Measurements from ENCODE around the gene B3GALNT2.
"Not testable (repeated sequence)": the region's sequence is repeated elsewhere in the genome, so short reads cannot be mapped to it uniquely, and the experiment has no call there.

B3GALNT2 gene

DNA sequence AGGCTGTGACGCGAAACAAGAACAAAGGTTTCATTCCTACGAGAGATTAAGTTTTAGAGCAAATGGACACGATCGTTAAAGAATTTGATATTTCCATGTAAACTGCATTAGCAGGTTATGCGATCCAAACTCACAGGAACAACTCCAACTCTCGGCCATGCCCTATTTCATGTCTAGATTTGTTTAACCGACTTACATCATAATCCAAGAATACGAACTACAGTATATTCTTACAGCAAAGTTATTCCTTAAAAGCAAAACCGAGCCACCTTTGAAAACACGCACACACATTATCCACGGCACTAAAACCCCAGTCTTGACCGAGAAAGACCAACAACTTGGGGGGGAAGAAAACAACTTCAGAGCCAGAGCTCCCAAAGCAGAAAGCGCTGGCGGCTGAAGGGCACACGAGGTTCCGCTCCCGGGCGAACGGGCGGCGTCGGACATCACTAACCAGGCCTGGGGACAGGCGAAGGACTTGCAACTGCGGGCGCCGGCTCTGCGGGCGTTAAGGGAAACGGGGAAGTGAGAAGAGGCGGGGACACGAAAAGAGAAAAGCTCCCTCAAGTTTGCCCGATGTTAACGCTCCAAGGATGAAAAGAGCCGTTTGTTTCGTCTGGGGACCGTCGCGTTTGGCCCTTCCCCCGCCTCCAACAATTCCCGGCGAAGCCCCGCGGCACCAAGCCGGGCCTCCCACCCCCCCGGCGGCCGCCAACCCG, 690 bp downstream of the B3GALNT2 start:
- DNase-seq (ENCODE audit: low read depth, low spot score), result peak; percentile 77

DNA sequence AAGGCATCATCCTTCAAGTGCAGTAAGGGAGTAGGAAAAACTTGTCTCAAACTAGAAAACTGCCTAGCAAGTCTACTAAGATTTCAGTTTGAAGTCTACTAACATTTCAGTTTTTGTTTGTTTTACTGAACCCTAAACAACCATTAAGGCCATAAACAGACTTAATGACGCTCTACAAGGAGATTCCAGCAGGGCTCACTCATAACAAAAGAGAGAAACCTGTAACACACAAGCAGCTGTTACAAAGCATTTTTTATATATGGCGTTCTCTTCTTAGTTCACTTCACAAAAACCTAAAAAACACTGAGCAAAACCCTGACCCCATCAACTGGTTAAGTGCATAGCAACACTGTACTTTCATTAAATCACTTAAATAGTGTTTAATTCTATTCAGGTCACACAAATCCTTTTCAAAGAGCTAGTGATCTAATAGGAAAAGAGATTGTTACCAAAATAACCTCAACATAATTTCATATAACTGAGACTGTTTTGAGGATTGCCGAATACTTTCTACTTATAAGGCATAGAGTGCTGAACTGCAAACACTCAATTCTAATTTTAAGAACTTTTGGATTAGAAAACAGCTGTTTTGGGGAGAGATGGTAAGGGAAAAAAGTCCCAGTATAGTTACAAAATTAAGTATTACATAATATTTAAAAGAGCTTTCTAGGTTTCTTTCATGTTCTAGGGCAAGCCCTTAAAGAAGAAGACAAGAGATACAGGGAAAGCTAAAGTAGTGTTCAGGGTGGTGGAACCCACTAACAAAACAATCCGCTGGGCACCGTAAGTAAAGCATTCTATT, 1.4 kb downstream of the B3GALNT2 start:
- no peak for DNase-seq (ENCODE audit: low read depth, low spot score)

DNA sequence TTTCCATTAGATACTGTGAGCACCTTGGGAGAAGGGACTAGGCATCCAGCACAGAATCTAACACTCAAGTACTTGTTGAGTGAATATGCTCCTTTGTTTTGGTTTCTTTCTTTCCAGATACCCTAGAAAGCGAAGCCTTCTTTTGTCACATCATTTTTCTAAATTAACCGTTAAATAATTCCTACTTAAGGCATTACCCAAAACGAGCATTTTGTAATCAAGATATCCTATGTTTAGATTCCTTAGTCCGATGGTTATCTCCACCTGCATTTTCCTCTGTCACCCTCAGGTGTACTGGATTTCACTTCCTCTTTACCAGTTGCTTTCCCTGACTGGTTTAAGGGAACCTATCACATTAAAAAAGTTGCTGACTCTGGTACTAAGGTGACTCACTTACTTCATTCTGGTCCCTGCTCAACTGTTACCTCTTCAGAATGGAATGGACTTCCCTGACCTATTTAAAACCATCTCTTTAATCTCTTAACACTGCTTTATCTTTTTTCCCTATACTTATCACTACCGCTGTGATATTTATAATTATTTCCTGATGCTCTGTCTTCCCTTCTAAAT, 3.2 kb downstream of the B3GALNT2 start:
- DNase-seq (ENCODE audit: low read depth, low spot score), result no peak

DNA sequence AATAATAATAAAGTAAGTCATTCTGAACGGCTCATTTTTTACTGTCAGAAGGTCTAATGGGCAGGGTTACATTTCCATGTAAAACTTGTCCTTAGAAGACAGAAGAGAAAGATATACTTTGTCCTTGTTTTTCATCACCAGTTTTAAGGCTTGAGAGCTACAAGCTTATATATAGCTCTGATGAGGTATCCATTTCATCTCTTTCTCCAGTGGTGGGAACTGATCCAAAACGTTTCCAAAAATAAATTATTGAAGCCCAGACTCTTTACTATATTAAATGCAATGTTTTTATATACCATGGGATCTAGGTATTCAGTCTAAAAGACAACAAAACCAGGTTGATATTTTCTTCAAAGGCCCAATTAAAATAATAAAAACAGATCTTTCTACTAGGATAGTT, 8.7 kb downstream of the B3GALNT2 start:
- no peak for DNase-seq (ENCODE audit: low read depth, low spot score)

DNA sequence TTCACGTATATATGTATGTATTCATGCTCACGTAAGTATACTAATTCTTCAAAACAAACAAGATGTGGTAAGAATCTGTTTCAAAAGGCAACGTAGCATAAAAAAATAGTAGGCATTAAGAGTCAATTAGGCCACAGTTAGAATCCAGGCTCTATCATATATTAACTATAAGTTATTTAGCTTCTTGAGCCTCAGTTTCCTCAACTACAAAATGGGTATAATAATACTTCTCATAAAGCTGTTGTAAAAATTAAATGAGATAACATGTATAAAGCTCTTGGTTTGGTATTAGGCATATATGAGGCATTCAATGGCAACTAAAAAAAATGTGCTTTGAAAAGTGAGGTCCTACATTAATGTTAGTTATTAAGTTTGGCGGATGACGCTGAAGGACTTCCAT, 9.2 kb downstream of the B3GALNT2 start:
- no peak for DNase-seq (ENCODE audit: low read depth, low spot score)

DNA sequence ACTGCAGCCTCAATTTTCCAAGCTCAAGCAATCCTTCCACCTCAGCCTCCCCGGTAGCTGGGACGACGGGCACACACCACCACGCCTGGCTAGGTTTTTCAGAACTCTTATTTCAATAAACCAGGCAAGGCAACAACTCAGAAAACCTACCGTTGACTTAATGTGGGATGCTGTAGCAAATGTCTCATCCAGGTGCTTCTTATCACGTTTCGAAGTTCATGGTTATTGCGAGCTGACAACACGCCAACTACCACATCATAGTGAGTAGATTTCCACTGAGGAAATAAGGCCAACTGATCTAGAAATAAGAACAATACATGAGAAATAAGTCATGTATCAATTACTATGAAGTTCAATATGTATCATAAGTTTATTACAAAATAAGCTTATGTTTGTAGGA, 9.7 kb downstream of the B3GALNT2 start:
- no peak for DNase-seq (ENCODE audit: low read depth, low spot score)

DNA sequence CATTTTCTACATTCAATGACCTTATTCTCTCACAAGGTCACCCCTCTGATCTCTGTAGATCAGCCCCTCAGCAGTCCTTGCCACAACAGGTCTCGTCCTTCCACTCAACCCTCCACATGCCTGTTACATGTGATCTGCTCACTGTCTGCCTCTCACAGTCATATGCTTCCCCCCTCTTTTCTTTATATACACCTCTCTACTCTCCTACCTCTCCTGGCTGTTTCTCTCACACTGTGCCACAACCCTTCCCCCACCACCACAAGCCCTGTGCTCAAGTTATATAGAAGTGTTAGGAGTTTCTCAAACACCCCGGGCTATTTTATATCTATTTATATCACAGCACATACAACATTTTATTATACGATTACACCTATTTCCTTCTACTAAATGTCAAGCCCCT, 12.6 kb downstream of the B3GALNT2 start:
- DNase-seq (ENCODE audit: low read depth, low spot score), result no peak

DNA sequence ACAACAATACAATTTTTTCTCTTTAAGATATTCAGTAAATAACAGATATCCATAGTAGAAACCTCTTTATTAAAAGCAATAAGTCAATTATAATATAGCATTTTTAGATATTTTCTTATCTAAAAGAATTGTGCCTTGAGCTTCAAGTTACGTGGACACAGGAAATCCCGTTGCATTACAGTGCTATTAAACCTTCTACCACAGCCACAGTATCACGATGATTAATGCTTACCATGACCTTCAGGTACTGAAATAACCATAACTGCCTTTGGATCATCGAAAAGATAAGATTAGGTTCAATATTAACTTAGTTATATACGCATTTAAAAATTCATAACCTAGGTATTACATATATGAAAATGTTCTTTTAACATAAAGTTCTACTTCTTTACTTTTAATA, 17.9 kb downstream of the B3GALNT2 start:
- DNase-seq (ENCODE audit: low read depth, low spot score), result no peak

DNA sequence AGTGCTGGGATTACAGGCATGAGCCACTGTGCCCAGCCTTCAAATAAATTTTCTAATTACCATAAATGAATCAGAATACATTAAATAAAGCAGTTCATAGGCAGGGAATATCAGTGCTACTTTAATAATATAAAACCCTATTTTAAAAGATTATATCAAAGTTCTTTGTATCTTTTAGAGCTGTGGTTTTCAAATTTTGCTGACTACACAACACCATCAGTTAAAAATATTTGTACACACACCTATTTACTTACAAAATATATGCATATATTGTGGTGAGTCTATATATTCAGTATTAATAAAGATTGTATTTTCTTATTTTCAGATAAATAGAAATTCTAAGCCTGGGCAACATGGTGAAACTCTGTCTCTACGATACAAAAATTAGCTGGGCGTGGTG, 18.7 kb downstream of the B3GALNT2 start:
- no peak for DNase-seq (ENCODE audit: low read depth, low spot score)

DNA sequence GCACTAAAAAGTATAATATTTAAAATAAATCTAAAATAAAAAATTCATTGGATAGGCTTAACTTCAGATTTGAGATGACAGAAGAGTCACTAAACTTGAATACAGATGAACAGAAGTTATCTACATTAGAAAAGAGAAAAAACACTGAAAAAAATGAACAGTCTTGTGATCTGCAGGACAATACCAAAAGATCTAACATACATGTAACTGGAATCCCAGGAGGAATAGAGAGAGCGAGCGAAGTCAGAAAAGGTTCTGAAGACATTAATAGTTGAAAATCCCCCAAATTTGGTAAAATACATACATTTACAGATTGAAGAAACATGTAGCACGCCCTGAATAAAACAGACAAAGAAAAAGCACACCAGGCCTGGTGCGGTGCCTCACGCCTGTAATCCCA, 21.2 kb downstream of the B3GALNT2 start:
- no peak for DNase-seq (ENCODE audit: low read depth, low spot score)

DNA sequence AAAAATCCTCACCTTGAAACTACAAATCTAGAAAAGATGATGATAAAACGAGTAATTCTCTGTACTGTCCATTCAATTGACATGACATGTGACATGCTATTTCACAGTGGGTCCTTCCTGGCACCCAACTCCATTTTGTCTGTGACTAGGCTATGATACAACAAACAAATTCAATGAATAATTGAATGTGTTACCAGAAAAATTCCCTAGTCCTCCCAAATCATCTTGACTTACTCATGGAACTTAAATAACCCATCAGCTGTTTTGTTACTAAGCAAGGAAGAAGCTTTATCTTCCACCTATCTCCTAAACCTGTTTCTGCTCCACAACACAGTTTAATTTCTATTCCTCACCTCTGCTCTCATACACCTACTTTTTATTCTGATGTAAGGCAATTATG, 30.4 kb downstream of the B3GALNT2 start:
- DNase-seq (ENCODE audit: low read depth, low spot score), result no peak

DNA sequence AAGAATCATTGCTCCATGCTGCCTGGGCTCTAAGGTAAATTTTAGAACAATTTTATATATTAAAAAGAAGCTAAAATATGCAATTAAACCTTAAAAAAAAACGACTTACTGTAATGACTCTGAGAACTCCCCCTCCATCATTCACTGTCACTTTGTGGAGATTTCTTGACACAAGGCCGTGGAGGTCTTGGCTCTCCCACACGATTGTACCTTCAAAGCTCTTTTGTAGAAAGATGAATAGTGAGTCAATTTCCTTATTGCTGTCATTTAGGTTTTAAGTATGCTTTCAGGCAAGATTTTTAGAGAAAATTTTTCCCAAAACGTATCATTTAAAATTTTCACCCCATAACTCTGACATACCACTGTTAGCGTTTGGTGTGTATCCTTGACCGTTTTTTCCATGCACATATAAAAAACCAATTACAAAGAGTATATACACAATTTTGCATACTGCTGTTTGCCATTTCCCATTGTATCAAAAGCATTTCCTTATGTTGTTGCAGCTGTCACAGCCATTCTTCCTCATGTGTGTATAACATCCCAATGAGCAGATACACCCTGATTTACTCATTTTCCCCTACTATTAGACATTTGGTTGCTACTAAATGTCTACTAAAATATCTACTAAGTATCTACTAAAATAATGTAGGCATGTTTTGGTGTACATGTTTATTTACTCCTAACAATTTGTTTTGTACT, 33.4 kb downstream of the B3GALNT2 start:
- DNase-seq (ENCODE audit: low read depth, low spot score), result no peak

DNA sequence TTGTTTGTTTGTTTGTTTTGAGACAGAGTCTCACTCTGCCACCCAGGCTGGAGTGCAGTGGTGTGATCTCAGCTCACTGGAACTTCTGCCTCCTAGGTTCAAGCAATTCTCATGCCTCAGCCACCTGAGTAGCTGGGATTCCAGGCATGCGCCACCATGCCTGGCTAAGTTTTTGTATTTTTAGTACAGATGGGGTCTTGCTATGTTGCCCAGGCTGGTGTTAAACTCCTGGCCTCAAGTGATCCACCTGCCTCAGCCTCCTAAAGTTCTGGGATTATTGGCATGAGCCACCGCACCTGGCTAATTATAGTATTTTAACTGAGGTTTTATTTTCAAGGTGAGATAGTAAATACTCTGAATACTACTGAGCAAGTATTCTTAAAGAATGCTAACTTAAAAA, 34.4 kb downstream of the B3GALNT2 start:
- DNase-seq (ENCODE audit: low read depth, low spot score), result not testable (repeated sequence)

DNA sequence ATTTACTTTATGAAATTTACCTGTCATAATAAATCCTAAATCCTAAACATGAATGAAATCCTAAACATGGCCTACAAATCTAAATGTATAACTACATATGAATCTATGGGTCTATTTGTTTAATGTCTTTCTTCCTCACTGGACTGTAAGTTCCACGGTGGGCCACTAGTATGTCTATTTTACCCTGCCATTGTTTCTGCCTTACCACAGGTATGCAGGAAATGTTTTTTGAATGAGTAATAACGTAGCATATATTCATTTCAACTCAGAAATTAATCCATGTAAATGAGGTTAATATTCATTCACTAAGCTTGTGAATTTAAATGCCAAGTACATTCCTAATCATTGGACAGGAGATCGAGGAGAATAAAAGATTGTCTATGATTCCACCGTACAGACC, 35.3 kb downstream of the B3GALNT2 start:
- DNase-seq (ENCODE audit: low read depth, low spot score), result no peak

DNA sequence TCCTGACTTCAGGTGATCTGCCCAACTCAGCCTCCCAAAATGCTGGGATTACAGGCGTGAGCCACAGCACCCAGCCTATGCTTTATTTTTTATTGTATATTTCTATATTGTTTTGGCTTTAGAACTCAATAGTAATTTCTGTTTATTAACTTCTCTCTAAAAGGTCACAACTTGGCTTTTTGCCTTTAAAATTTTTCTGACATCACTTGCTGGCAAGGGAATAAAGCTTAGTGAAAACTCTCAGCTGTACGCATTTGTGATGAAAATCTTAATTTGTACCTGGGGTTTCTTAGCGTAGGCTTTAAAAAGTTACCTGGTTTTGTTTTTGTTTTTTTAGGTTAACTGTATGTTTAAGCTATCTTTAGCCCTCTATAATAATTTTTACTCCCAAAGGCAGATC, 36.2 kb downstream of the B3GALNT2 start:
- no peak for DNase-seq (ENCODE audit: low read depth, low spot score)

DNA sequence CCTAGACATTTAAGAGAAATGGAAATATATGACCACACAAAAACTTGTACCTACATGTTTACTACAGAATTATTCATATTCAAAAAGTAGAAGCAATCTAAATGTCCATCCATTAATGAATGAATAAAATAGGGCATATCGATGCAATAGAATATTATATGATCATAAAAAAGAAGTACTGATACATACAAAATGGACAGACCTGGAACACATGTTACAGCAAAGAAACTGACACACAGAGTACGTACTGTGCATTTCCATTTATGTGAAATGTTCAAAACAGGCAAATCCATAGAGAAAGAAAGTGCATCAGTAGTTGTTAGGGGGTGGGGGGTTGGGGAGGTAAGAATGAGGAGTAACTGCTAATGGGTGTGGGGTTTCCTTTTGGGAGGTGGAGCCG, 39.2 kb downstream of the B3GALNT2 start:
- DNase-seq (ENCODE audit: low read depth, low spot score), result no peak

DNA sequence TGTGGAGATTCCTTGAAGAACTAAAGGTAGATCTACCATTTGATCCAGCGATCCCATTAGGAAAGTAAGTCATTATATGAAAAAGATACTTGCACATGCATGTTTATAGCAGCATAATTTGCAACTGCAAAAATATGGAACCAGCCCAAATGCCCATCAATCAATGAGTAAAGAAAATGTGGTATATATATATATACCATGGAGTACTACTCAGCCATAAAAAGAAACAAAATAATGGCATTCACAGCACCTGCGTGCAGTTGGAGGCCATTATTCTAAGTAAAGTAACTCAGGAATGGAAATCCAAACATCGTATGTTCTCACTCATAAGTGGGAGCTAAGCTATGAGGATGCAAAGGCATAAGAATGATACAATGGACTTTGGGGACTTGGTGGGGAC, 41.4 kb downstream of the B3GALNT2 start:
- DNase-seq (ENCODE audit: low read depth, low spot score), result not testable (repeated sequence)

DNA sequence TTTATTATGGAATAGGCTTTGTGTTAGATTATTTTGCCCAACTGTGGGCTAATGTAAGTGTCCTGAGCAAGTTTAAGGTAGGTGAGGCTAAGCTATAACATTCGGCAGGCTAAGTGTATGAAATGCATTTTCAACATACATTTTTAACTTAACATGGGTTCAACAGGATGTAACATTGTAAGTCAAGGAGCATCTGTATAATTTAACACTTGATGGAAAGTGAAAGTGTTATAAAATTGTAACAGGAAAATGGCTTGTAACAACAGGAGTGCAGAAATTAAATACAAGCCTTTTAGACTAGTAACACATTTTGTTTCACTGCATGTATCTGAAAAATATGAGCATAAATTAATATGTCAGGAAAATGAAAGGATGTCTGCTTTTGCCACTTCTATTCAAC, 42.3 kb downstream of the B3GALNT2 start:
- DNase-seq (ENCODE audit: low read depth, low spot score), result no peak

DNA sequence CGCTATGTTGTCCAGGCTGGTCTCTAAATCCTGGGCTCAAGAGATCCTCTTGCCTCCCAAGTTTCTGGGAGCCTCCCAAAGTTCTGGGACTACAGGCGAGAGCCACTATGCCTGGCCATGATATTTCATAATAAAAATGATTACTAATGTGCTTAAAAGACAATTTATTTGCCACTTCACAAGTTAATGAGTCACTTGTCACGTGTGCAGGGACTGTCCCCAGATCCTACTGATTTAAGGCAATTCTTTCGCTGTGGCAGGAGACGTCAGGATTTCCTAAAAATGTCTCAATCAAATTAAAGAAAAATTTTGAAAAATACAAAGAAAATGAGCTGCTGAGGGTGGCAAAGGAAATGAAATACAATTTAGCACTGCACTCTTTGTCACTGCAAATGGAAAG, 43.5 kb downstream of the B3GALNT2 start:
- DNase-seq (ENCODE audit: low read depth, low spot score), result no peak

DNA sequence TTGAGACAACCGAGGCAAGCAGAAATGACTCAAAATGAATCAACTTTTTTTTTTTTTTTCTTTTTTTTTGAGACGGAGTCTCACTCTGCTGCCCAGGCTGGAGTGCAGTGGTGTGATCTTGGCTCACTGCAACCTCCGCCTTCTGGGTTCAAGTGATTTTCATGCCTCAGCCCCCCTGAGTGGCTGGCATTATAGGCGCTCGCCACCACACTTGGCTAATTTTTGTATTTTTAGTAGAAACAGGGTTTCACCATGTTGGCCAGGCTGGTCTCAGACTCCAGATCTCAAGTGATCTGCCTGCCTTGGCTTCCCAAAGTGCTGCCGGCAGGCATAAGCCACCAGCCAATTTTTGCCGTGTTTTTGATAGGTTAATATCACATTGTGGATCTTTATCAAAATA, 46.4 kb downstream of the B3GALNT2 start:
- not testable (repeated sequence) for DNase-seq (ENCODE audit: low read depth, low spot score)

DNA sequence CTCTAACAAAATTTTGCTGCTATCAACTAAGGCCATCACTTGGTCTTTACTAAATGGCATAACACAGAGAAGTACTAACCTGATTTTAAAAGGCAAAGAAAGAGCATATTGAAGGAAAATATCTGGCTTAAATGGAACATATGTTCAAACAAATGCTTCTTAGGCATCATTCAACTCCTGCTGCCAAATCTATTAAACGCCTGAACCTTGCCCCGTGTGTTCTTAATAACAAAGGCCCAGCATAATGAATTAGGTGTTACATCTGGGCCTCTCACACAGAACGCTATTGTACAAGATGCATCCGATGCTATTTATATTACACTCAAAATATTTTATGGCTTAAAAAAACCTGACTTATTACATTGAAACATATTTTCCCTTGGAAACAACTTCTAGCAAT, 48.4 kb downstream of the B3GALNT2 start:
- no peak for DNase-seq (ENCODE audit: low read depth, low spot score)

DNA sequence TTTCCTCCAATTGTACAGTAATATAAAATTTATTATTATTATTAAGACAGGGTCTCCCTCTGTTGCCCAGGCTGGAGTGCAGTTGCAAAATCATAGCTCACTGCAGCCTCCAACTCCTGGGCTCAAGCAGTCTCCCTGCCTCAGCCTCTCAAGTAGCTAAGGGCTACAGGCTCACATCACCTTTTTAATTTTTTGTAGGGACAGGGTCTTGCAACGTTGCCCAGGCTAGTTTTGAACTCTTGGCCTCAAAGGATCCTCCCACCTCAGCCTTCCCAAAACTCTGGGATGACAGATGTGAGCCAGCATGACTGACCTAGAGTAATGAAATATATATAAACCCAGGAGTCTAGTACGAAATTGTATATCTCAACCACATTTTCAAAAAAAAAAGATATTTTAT, 49.2 kb downstream of the B3GALNT2 start:
- no peak for DNase-seq (ENCODE audit: low read depth, low spot score)
